Endothelial cell of umbilical vein (primary cell): Measurements from ENCODE around the gene MBL2. TPM values are rescaled to one million over a fixed set of nuclear protein-coding genes. Genes with fewer than 3 reads are reported as not detected.

Experiments used
- Bru-seq: library from RNA; stranded (reverse); fragments of 400-500 nt; gene quantifications from one replicate; lab custom pipeline; 2021; lab: Mats Ljungman, UMichigan
- BruChase-seq, 2 experiments: library from RNA; stranded (reverse); fragments of 400-500 nt; gene quantifications; one replicate each; lab custom pipeline; 2021; lab: Mats Ljungman, UMichigan
- BruUV-seq: library from RNA; stranded (reverse); fragments of 400-500 nt; replicated peaks from 2 replicates; lab custom pipeline; 2021; lab: Mats Ljungman, UMichigan
- CTCF ChIA-PET: fragments of 300-600, 350-600 bp; sonication (Branson Sonifier 250); formaldehyde crosslinking; loops from one replicate; lab custom pipeline; 2021; ENCODE audit warnings: antibody characterized with exemption, inconsistent platforms; lab: Charles Lee
- POLR2A ChIA-PET: fragments of 300-600, 350-600 bp; sonication (Branson Sonifier 250); formaldehyde crosslinking; loops from one replicate; lab custom pipeline; 2021; ENCODE audit warnings: antibody characterized with exemption, inconsistent platforms; lab: Charles Lee
- DNase-seq: peaks from one replicate; pipeline ENCODE4 v3.0.0-alpha.2; 2011; ENCODE audit warnings: low read depth, low spot score
- FAIRE-seq: peaks from 2 replicates; lab custom pipeline; 2011; peaks lifted over from hg19 to GRCh38; lab: Jason Lieb, UNC
- H2AFZ ChIP-seq: 2 replicates; pipeline ENCODE4 v1.6.0; 2012; ENCODE audit warnings: low read depth, low read length, control low read depth, inconsistent platforms
- H3K27ac ChIP-seq: 2 replicates; pipeline ENCODE4 v1.5.1; 2011; ENCODE audit warnings: low read depth, mild to moderate bottlenecking, control low read depth, low read length, moderate library complexity; ENCODE audit not compliant: insufficient read depth
- H3K27me3 ChIP-seq, 2 experiments: 2 replicates each; pipeline versions ENCODE4 v1.6.0 to v1.6.1; 2011; ENCODE audit warnings: low read length in 2 of 2, mixed read lengths in 1 of 2; ENCODE audit not compliant: control insufficient read depth in 2 of 2, insufficient read depth in 2 of 2
- H3K36me3 ChIP-seq, 2 experiments: 2 replicates in 1 of 2; 3 replicates in 1 of 2; pipeline ENCODE4 v1.5.1; 2011; ENCODE audit warnings: low read length in 2 of 2, mild to moderate bottlenecking in 1 of 2, moderate library complexity in 1 of 2; ENCODE audit not compliant: control insufficient read depth in 2 of 2, insufficient read depth in 2 of 2; ENCODE audit errors: extremely low read depth in 1 of 2
- H3K4me1 ChIP-seq: 3 replicates; pipeline ENCODE4 v1.5.1; 2011; ENCODE audit warnings: mild to moderate bottlenecking, low read length; ENCODE audit not compliant: control insufficient read depth, insufficient read depth; ENCODE audit errors: extremely low read depth
- H3K4me2 ChIP-seq: 2 replicates; pipeline ENCODE4 v1.6.1; 2011; ENCODE audit warnings: low read length, control low read depth, mixed read lengths; ENCODE audit not compliant: insufficient read depth
- H3K4me3 ChIP-seq, 3 experiments: fragments of 200-600 bp in 1 of 3; sonication (generic), shearing (Covaris generic) in 1 of 3; replicated peaks in 1 of 3; 2 replicates each; pipeline ENCODE4 v1.5.1; 2011 to 2016; ENCODE audit warnings: control low read depth in 3 of 3, low read length in 3 of 3, mild to moderate bottlenecking in 2 of 3, inconsistent platforms in 1 of 3, low read depth in 1 of 3, moderate library complexity in 1 of 3; ENCODE audit not compliant: insufficient read depth in 1 of 3
- H3K79me2 ChIP-seq: 2 replicates; pipeline ENCODE4 v1.6.0; 2012; ENCODE audit warnings: low read length, inconsistent platforms; ENCODE audit not compliant: control insufficient read depth, insufficient read depth
- H3K9ac ChIP-seq: replicated peaks from 2 replicates; pipeline ENCODE3; 2011; ENCODE audit warnings: low read length, control low read depth; ENCODE audit not compliant: insufficient read depth; ENCODE audit errors: extremely low read depth
- H3K9me1 ChIP-seq: replicated peaks from 3 replicates; pipeline ENCODE4 v1.6.0; 2011; ENCODE audit warnings: mild to moderate bottlenecking, low read length; ENCODE audit not compliant: control insufficient read depth, insufficient read depth; ENCODE audit errors: extremely low read depth
- H3K9me3 ChIP-seq: replicated peaks from 2 replicates; pipeline ENCODE4 v1.5.1; 2012; ENCODE audit warnings: low read length, inconsistent platforms; ENCODE audit not compliant: control insufficient read depth, insufficient read depth
- H4K20me1 ChIP-seq: replicated peaks from 2 replicates; pipeline ENCODE3; 2011; ENCODE audit warnings: mild to moderate bottlenecking, low read length; ENCODE audit not compliant: control insufficient read depth, insufficient read depth; ENCODE audit errors: extremely low read depth
- EZH2 ChIP-seq: IDR thresholded peaks from 2 replicates; pipeline ENCODE4 v1.6.1; 2012; ENCODE audit warnings: borderline replicate concordance, low read depth, mild to moderate bottlenecking, moderate library complexity, low read length, inconsistent platforms; ENCODE audit not compliant: severe bottlenecking
- FOS ChIP-seq: IDR thresholded peaks from 2 replicates; pipeline ENCODE4 v1.6.1; 2011; ENCODE audit warnings: mild to moderate bottlenecking, low read length, moderate library complexity, borderline replicate concordance; ENCODE audit not compliant: insufficient read depth
- GATA2 ChIP-seq: IDR thresholded peaks from 2 replicates; pipeline ENCODE4 v1.7.0; 2011; ENCODE audit warnings: low read depth, mild to moderate bottlenecking, moderate library complexity, mixed read lengths, low read length; ENCODE audit not compliant: insufficient read length, insufficient read depth
- JUN ChIP-seq: IDR thresholded peaks from 2 replicates; pipeline ENCODE4 v1.6.1; 2011; ENCODE audit warnings: borderline replicate concordance, low read depth; ENCODE audit not compliant: insufficient read length, insufficient read depth
- MYC ChIP-seq: IDR thresholded peaks from one replicate; pipeline ENCODE4 v1.6.1; 2011; ENCODE audit warnings: mild to moderate bottlenecking, low read depth, low read length
- POLR2A ChIP-seq: IDR thresholded peaks from 2 replicates; pipeline ENCODE4 v1.6.1; 2012; ENCODE audit warnings: low read depth, mild to moderate bottlenecking, control low read depth, low read length
- POLR2AphosphoS5 ChIP-seq: IDR thresholded peaks from 2 replicates; pipeline ENCODE4 v1.6.1; 2012; ENCODE audit warnings: low read depth, mild to moderate bottlenecking, control low read depth, low read length, moderate library complexity; ENCODE audit not compliant: insufficient read depth
- dilution Hi-C: fragments of 300-500 bp; cut with MboI; formaldehyde crosslinking; loops from one replicate; pipeline ENCODE4 v1.15.0; 2019; ENCODE audit warnings: low sequenced_read_pairs; ENCODE audit not compliant: extremely low pct_ligation_motif_present
- intact Hi-C: fragments of 100-400 bp; cut with micrococcal nuclease; formaldehyde crosslinking; loops from one replicate; pipeline ENCODE4 v1.10.0; 2022
- long read RNA-seq: library from polyadenylated mRNA; stranded (forward); transcript quantifications from one replicate; pipeline ENCODE4 v2.0.0, GENCODE V29; 2021
- polyA minus RNA-seq, 3 experiments: library from RNA; depleted of rRNA, polyadenylated mRNA; stranded (reverse); fragments of >200 nt; gene quantifications; 1 replicate in 1 of 3; 2 replicates in 2 of 3; pipeline ENCODE4 v1.2.3, GENCODE V29; 2011
- polyA plus RNA-seq, 4 experiments: library from polyadenylated mRNA; depleted of rRNA in 3 of 4; stranded (reverse) in 3 of 4; unstranded in 1 of 4; fragments of >200 nt; gene quantifications; 2 replicates each; pipeline versions ENCODE4 v1.2.1 to v1.2.3, GENCODE V29; 2011 to 2012; ENCODE audit warnings: missing spikeins in 1 of 4
- total RNA-seq: library from RNA; stranded (reverse); gene quantifications from 2 replicates; pipeline ENCODE4 v1.2.3, GENCODE V29; 2021
- TF ChIP-seq, protein P1 (sequence below): IDR thresholded peaks from 2 replicates; pipeline ENCODE4 v1.6.1; 2011; ENCODE audit not compliant: insufficient read depth, insufficient read length
- TF ChIP-seq, protein P2 (sequence below), 2 donors: IDR thresholded peaks; 1 replicate in 1 of 2; 2 replicates in 1 of 2; pipeline ENCODE4 v1.5.1; 2011; ENCODE audit warnings: low read length in 2 of 2, mild to moderate bottlenecking in 2 of 2, moderate library complexity in 2 of 2, control low read depth in 1 of 2, inconsistent platforms in 1 of 2, low read depth in 1 of 2; ENCODE audit not compliant: insufficient read depth in 1 of 2; ENCODE audit errors: extremely low read depth in 1 of 2

The MBL2 gene
- total RNA-seq: not detected in 2 replicates
- not detected in 2 replicates for polyA plus RNA-seq
- not detected in 2 replicates for polyA plus RNA-seq (2011; cell fraction: cytosol; rRNA removed)
- polyA plus RNA-seq (2011; cell fraction: nucleus; rRNA removed): not detected in 2 replicates
- polyA plus RNA-seq (2012): not detected in 2 replicates
- not detected in 2 replicates for polyA minus RNA-seq
- not detected for polyA minus RNA-seq (2011; cell fraction: cytosol; rRNA and poly(A)+ RNA removed)
- not detected in 2 replicates for polyA minus RNA-seq (2011; cell fraction: nucleus; rRNA and poly(A)+ RNA removed)
- Bru-seq, nascent RNA: not detected
- not detected for BruChase-seq, experiment 1, labeled RNA remaining after a 6-hour chase
- BruChase-seq, experiment 2, labeled RNA remaining after a 2-hour chase: not detected
- long read RNA-seq: 0 reads

DNA sequence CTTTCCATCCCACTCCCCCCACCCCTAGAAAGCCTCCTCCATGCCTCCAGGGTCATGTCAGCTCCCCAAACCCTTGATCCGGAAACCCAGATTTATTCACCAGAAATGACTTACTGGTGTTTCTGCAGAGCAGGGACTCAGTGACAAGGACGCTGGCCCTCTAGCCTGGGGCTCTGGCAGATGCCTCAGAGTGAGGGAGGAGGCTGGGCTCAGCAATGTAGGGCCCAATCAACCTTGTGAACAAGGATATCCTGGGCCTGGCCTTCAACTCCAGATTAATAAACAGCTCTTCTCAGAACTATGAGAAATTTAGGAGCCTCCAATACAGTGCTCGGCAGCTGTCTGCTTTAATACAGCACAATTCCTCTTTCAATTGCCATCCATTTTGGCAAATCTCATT, at the start of gene MBL2:
MBL2 (minus strand) TSS at position 162 of the 400 bp plus-strand sequence. CDS start 1,149 bp downstream, outside the sequence.
- intact Hi-C loops (no loop called here), dilution Hi-C loops (no loop called here)
- Histone ChIP-seq H3K36me3 (no peaks in the 10 kb centered on the region), H3K79me2 (no peaks in the 10 kb centered on the region), H3K4me1 (no peaks in the 10 kb centered on the region), H3K27me3 (peaks cover 0 to 5% of the 10 kb centered on the region in 2 experiments), H3K9me1 (no peaks in the 10 kb centered on the region), H4K20me1 (no peaks in the 10 kb centered on the region), H3K9me3 (no peaks in the 10 kb centered on the region), H2AFZ (no peak within 1 kb of the TSS), H3K9ac (no peak within 1 kb of the TSS), H3K4me2 (no peak within 1 kb of the TSS), H3K27ac (no peak within 1 kb of the TSS), H3K4me3 (no peak within 1 kb of the TSS)
- BruUV-seq: no TSS peak
- FAIRE-seq: no peak
- CTCF ChIA-PET: interaction anchor here (1.6 to 3.2 kb wide), 3 partner anchors 9 to 32 kb away, joined by 5 to 12 read pairs (median 5); no protein-coding TSS in a partner anchor
- TF ChIP-seq JUN (no peak), GATA2 (no peak), MYC (no peak), EZH2 (no peak), FOS (no peak), POLR2A (no peak), POLR2AphosphoS5 (no peak)
- TF ChIP-seq, protein P1, sequence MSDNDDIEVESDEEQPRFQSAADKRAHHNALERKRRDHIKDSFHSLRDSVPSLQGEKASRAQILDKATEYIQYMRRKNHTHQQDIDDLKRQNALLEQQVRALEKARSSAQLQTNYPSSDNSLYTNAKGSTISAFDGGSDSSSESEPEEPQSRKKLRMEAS: no peak
- TF ChIP-seq, protein P2, sequence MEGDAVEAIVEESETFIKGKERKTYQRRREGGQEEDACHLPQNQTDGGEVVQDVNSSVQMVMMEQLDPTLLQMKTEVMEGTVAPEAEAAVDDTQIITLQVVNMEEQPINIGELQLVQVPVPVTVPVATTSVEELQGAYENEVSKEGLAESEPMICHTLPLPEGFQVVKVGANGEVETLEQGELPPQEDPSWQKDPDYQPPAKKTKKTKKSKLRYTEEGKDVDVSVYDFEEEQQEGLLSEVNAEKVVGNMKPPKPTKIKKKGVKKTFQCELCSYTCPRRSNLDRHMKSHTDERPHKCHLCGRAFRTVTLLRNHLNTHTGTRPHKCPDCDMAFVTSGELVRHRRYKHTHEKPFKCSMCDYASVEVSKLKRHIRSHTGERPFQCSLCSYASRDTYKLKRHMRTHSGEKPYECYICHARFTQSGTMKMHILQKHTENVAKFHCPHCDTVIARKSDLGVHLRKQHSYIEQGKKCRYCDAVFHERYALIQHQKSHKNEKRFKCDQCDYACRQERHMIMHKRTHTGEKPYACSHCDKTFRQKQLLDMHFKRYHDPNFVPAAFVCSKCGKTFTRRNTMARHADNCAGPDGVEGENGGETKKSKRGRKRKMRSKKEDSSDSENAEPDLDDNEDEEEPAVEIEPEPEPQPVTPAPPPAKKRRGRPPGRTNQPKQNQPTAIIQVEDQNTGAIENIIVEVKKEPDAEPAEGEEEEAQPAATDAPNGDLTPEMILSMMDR (IDR thresholded peaks at IDR 0.05; ENCODE audit: extremely low read depth in 1 of 2, insufficient read depth in 1 of 2, low read depth in 1 of 2, low read length in 2 of 2): no peak
- POLR2A ChIA-PET: no interaction called here
- no peak for DNase-seq
